GM12878 (cell line): ENCODE data around the gene PRKCE. TPM values are rescaled to one million over a fixed set of nuclear protein-coding genes. Genes with fewer than 3 reads are reported as not detected.
A peak's percentile ranks its signal among the peaks of the same experiment; 100 is the strongest.

Source experiments
- ATAC-seq: fragments of 200-7000 bp; cut with Tn5 transposase; 3 replicates; pipeline ENCODE4 v1.9.1; 2020; ENCODE audit warnings: mild to moderate bottlenecking, moderate library complexity
- BruUV-seq: library from RNA; stranded (reverse); fragments of 400-500 nt; replicated peaks from 2 replicates; lab custom pipeline; 2021; lab: Mats Ljungman, UMichigan
- CTCF ChIA-PET: fragments of 300-600 bp; sonication (Branson Sonifier 250); formaldehyde crosslinking; extraction: SDS; loops from one replicate; lab custom pipeline; 2021; ENCODE audit warnings: inconsistent platforms; lab: Yijun Ruan, JAX
- POLR2A ChIA-PET: fragments of 350-600 bp; formaldehyde crosslinking; extraction: SDS; loops from one replicate; lab custom pipeline; 2021; ENCODE audit warnings: inconsistent platforms; lab: Charles Lee
- RAD21 ChIA-PET: fragments of 300-600 bp; sonication (Branson Sonifier 250); formaldehyde crosslinking; loops from one replicate; lab custom pipeline; 2023; ENCODE audit warnings: antibody characterized with exemption; ENCODE audit not compliant: unreplicated experiment; lab: Charles Lee
- SMC1A ChIA-PET: fragments of 300-600 bp; sonication (Branson Sonifier 250); formaldehyde crosslinking; loops from one replicate; lab custom pipeline; 2023; ENCODE audit not compliant: unreplicated experiment, uncharacterized antibody; lab: Charles Lee
- DNase-seq: peaks from one replicate; pipeline ENCODE4 v3.0.0-alpha.2; 2011; ENCODE audit warnings: low read depth, low spot score
- FAIRE-seq: peaks from 3 replicates; lab custom pipeline; 2011; peaks lifted over from hg19 to GRCh38; lab: Jason Lieb, UNC
- H2AFZ ChIP-seq: 2 replicates; pipeline ENCODE4 v1.6.0; 2011; ENCODE audit warnings: low read depth, low read length, control low read depth; ENCODE audit not compliant: control insufficient read depth
- H3K27ac ChIP-seq: 2 replicates; pipeline ENCODE4 v1.5.1; 2011; ENCODE audit warnings: control low read depth; ENCODE audit not compliant: control insufficient read depth, insufficient read depth
- H3K27me3 ChIP-seq, 2 experiments: replicated peaks in 1 of 2; 2 replicates each; pipeline versions ENCODE4 v1.6.0 to v1.6.1; 2011; ENCODE audit warnings: low read length in 1 of 2; ENCODE audit not compliant: control insufficient read depth in 2 of 2, insufficient read depth in 2 of 2
- H3K36me3 ChIP-seq, 2 experiments: 2 replicates each; pipeline ENCODE4 v1.5.1; 2011; ENCODE audit warnings: low read length in 1 of 2; ENCODE audit not compliant: control insufficient read depth in 2 of 2, insufficient read depth in 2 of 2
- H3K4me1 ChIP-seq: 2 replicates; pipeline ENCODE4 v1.6.1; 2011; ENCODE audit warnings: mild to moderate bottlenecking, low read length, moderate library complexity, mixed read lengths; ENCODE audit not compliant: control insufficient read depth, insufficient read depth
- H3K4me2 ChIP-seq: 2 replicates; pipeline ENCODE4 v1.6.0; 2011; ENCODE audit warnings: control low read depth; ENCODE audit not compliant: control insufficient read depth, insufficient read depth
- H3K4me3 ChIP-seq: fragments of 200-600 bp; sonication (generic); 2 replicates; pipeline ENCODE4 v1.5.1; 2016
- H3K79me2 ChIP-seq: 2 replicates; pipeline ENCODE4 v1.6.0; 2011; ENCODE audit warnings: low read length; ENCODE audit not compliant: control insufficient read depth, insufficient read depth
- H3K9ac ChIP-seq: 2 replicates; pipeline ENCODE4 v1.8.0; 2011; ENCODE audit warnings: low read length, control low read depth, mixed read lengths; ENCODE audit not compliant: control insufficient read depth, insufficient read depth
- H3K9me3 ChIP-seq: replicated peaks from 3 replicates; pipeline ENCODE4 v1.5.1; 2011; ENCODE audit warnings: mild to moderate bottlenecking, low read length; ENCODE audit not compliant: control insufficient read depth, insufficient read depth
- H4K20me1 ChIP-seq: 2 replicates; pipeline ENCODE4 v1.6.0; 2011; ENCODE audit not compliant: control insufficient read depth, insufficient read depth
- ASH2L ChIP-seq: fragments of 300-600, 200-600 bp; sonication (generic); IDR thresholded peaks from 2 replicates; pipeline ENCODE4 v1.6.1; 2017; ENCODE audit warnings: low read depth, mild to moderate bottlenecking, borderline replicate concordance
- BACH1 ChIP-seq: fragments of 450-650 bp; IDR thresholded peaks from 2 replicates; pipeline ENCODE4 v1.6.1; 2017; ENCODE audit warnings: mild to moderate bottlenecking, borderline replicate concordance
- BMI1 ChIP-seq: fragments of 450-650 bp; IDR thresholded peaks from 2 replicates; pipeline ENCODE4 v1.6.1; 2016; ENCODE audit warnings: mild to moderate bottlenecking, moderate library complexity, borderline replicate concordance
- GABPA ChIP-seq: IDR thresholded peaks from 2 replicates; pipeline ENCODE4 v1.6.1; 2014; ENCODE audit warnings: antibody characterized with exemption, low read depth, mild to moderate bottlenecking, inconsistent platforms
- HCFC1 ChIP-seq: fragments of 150-350 bp; IDR thresholded peaks from 2 replicates; pipeline ENCODE4 v1.6.1; 2014; ENCODE audit warnings: low read length
- KDM1A ChIP-seq: fragments of 200-600 bp; sonication (generic); IDR thresholded peaks from 2 replicates; pipeline ENCODE4 v1.6.1; 2016; ENCODE audit warnings: borderline replicate concordance
- MYB ChIP-seq: fragments of 150-350 bp; IDR thresholded peaks from 2 replicates; pipeline ENCODE4 v1.6.1; 2014; ENCODE audit warnings: mild to moderate bottlenecking, low read depth, low read length, borderline replicate concordance
- NR2C1 ChIP-seq: fragments of 450-650 bp; IDR thresholded peaks from 2 replicates; pipeline ENCODE4 v1.6.1; 2017; ENCODE audit warnings: antibody characterized with exemption, mild to moderate bottlenecking, moderate library complexity
- RAD21 ChIP-seq: IDR thresholded peaks from 2 replicates; pipeline ENCODE4 v1.6.1; 2011; ENCODE audit warnings: mild to moderate bottlenecking, low read depth, low read length, moderate library complexity; ENCODE audit not compliant: insufficient read depth
- SMAD1 ChIP-seq: fragments of 450-650 bp; IDR thresholded peaks from 2 replicates; pipeline ENCODE4 v1.6.1; 2018; ENCODE audit warnings: mild to moderate bottlenecking, low read depth; ENCODE audit not compliant: partially characterized antibody
- STAT1 ChIP-seq: fragments of 450-650 bp; conservative IDR thresholded peaks from 2 replicates; pipeline ENCODE4 v1.6.1; 2014; ENCODE audit warnings: antibody characterized with exemption, mild to moderate bottlenecking
- WGBS: methylation state at CpG from one replicate; pipeline ENCODE4 v1.1.6; 2016; ENCODE audit warnings: low lambda C conversion rate; ENCODE audit not compliant: insufficient replicate concordance, insufficient coverage; ENCODE audit errors: missing lambda C conversion rate; 5-methylcytosine and 5-hydroxymethylcytosine counted together
- in situ Hi-C: fragments of 300-500 bp; cut with MboI; formaldehyde crosslinking; loops from 9 replicates; pipeline ENCODE4 v1.14.3; 2018; ENCODE audit warnings: mixed read lengths
- intact Hi-C: fragments of 100-400 bp; cut with micrococcal nuclease; formaldehyde crosslinking; loops from one replicate; pipeline ENCODE4 v1.14.2; 2022; ENCODE audit not compliant: unreplicated experiment
- polyA plus RNA-seq, 11 experiments: library from polyadenylated mRNA; depleted of rRNA in 4 of 11; unstranded in 6 of 11; stranded (reverse) in 5 of 11; fragments of >200 nt; fragmentation: Nextera tagmentation in 4 of 11; fragmentation: Illumina TruSeq in 1 of 11; extraction: Ambion mirVana in 4 of 11; extraction: Trizol in 1 of 11; gene quantifications; 1 replicate in 1 of 11; 2 replicates in 10 of 11; pipeline versions ENCODE4 v1.2.1 to v1.2.3, GENCODE V29; 2011 to 2016; ENCODE audit warnings: inconsistent platforms in 2 of 11, missing spikeins in 2 of 11, low read depth in 1 of 11
- total RNA-seq, 4 experiments: library from RNA; depleted of rRNA in 3 of 4; stranded (reverse); fragments of >200 nt in 3 of 4; fragmentation: Illumina TruSeq in 1 of 4; extraction: Trizol in 1 of 4; gene quantifications; 2 replicates each; pipeline versions ENCODE4 v1.2.1 to v1.2.3, GENCODE V29; 2013 to 2021
- TF ChIP-seq, protein P1 (sequence below): fragments of 450-650 bp; IDR thresholded peaks from 2 replicates; pipeline ENCODE4 v1.6.1; 2016; ENCODE audit warnings: mild to moderate bottlenecking
- TF ChIP-seq, protein P2 (sequence below): fragments of 450-650 bp; IDR thresholded peaks from 2 replicates; pipeline ENCODE4 v1.6.1; 2017; ENCODE audit warnings: mild to moderate bottlenecking, moderate library complexity

Gene PRKCE
- total and polyA plus RNA-seq, 10 of the 15 experiments (the other 5 are each of a cell fraction or from before 2014, with no cell fraction given) = 2.6 to 28.2 (median 11.3) TPM

DNA sequence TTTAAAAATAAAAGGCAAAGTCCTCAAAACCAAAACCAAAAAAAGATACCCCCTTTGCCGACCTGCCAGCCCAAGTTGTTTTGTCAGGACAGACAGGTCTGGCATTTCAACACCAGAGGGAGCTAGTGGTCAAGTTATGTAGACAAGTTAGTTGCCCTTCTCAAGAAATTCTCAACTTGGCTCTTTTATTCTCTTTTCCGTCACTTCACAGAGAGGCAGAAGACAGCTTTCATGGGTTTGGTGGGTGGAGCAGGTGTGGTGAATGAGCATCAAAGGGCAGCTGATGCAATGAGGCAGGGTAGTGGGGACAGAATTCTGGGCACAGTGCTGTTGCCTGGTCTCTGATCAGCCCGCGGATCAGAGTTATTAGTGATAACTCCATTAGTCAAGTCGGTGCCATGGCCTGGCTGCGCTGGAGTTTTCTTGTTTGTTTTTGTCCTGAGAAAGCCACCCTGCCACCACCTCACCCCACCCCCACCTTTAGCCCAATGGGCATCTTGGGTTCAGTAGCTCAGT lies 342.1 kb downstream of the PRKCE start (continued):
- TF ChIP-seq, protein P1, sequence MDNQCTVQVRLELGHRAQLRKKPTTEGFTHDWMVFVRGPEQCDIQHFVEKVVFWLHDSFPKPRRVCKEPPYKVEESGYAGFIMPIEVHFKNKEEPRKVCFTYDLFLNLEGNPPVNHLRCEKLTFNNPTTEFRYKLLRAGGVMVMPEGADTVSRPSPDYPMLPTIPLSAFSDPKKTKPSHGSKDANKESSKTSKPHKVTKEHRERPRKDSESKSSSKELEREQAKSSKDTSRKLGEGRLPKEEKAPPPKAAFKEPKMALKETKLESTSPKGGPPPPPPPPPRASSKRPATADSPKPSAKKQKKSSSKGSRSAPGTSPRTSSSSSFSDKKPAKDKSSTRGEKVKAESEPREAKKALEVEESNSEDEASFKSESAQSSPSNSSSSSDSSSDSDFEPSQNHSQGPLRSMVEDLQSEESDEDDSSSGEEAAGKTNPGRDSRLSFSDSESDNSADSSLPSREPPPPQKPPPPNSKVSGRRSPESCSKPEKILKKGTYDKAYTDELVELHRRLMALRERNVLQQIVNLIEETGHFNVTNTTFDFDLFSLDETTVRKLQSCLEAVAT = 0 out of 2 replicates have a peak, but pooled peaks have one; percentile 26
- TF ChIP-seq RAD21 = peak; percentile 81
- TF ChIP-seq, all 136 proteins: peak for 7

DNA sequence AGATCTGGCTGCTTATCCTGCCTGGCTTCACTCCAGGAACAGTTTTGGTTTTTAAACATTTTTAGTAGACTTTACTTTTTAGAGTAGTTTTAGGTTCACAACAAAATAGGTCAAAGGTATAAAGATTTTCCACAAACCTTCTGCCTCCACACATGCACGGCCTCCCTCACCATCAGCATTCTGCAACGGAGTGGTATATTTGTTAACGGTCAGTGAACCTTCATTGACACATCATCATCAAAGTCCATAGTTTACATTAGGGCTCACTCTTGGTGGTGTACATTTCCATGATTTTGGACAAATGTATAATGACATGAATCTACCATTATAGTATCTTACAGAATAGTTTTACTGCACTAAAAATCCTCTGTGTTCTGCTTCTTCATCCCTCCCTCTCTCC lies 342.6 kb downstream of the PRKCE start:
- no TSS peak for BruUV-seq
- ChIA-PET POLR2A (interaction anchor here (0.6 kb wide), 1 partner anchor 41 kb away, joined by 4 read pairs; no protein-coding TSS in a partner anchor), RAD21 (interaction anchor here (0.5 to 2.1 kb wide), 8 partner anchors 14 to 468 kb away, joined by 3 to 10 read pairs (median 4); no protein-coding TSS in a partner anchor), SMC1A (interaction anchor here (0.6 to 2.7 kb wide), 15 partner anchors 12 to 656 kb away, joined by 3 to 25 read pairs (median 3); partner anchors contain the start of gene SRBD1), CTCF (interaction anchor here (0.7 to 2.4 kb wide), 30 partner anchors 11 to 658 kb away, joined by 3 to 34 read pairs (median 4); no protein-coding TSS in a partner anchor)
- intact Hi-C loops (loop anchor here (5.0 kb wide), 2 partner anchors 352 to 658 kb away; no protein-coding TSS in a partner anchor), in situ Hi-C loops (no loop called here)
- Histone ChIP-seq H3K27me3 (no peaks in the 10 kb centered on the region), H3K9me3 (no peaks in the 10 kb centered on the region), H3K79me2 (no peaks in the 10 kb centered on the region), H3K4me2 (no peak overlapping the region), H4K20me1 (no peaks in the 10 kb centered on the region), H3K4me3 (no peak overlapping the region), H3K27ac (no peak overlapping the region), H2AFZ (no peak overlapping the region), H3K9ac (no peak overlapping the region), H3K36me3 (no peaks in the 10 kb centered on the region)
- 51% methylated on average over 3 of the region's 3 CpGs for WGBS
- no peak for FAIRE-seq
- ATAC-seq = no peak
- DNase-seq = no peak
- TF ChIP-seq HCFC1 (no peak), ASH2L (no peak), MYB (no peak), STAT1 (no peak), KDM1A (no peak), BACH1 (no peak), SMAD1 (no peak), NR2C1 (no peak), BMI1 (no peak), GABPA (no peak)
- TF ChIP-seq, protein P2, sequence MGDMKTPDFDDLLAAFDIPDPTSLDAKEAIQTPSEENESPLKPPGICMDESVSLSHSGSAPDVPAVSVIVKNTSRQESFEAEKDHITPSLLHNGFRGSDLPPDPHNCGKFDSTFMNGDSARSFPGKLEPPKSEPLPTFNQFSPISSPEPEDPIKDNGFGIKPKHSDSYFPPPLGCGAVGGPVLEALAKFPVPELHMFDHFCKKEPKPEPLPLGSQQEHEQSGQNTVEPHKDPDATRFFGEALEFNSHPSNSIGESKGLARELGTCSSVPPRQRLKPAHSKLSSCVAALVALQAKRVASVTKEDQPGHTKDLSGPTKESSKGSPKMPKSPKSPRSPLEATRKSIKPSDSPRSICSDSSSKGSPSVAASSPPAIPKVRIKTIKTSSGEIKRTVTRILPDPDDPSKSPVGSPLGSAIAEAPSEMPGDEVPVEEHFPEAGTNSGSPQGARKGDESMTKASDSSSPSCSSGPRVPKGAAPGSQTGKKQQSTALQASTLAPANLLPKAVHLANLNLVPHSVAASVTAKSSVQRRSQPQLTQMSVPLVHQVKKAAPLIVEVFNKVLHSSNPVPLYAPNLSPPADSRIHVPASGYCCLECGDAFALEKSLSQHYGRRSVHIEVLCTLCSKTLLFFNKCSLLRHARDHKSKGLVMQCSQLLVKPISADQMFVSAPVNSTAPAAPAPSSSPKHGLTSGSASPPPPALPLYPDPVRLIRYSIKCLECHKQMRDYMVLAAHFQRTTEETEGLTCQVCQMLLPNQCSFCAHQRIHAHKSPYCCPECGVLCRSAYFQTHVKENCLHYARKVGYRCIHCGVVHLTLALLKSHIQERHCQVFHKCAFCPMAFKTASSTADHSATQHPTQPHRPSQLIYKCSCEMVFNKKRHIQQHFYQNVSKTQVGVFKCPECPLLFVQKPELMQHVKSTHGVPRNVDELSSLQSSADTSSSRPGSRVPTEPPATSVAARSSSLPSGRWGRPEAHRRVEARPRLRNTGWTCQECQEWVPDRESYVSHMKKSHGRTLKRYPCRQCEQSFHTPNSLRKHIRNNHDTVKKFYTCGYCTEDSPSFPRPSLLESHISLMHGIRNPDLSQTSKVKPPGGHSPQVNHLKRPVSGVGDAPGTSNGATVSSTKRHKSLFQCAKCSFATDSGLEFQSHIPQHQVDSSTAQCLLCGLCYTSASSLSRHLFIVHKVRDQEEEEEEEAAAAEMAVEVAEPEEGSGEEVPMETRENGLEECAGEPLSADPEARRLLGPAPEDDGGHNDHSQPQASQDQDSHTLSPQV = no peak
- TF ChIP-seq, all 136 proteins: peak for 0
- H3K4me1 ChIP-seq = no peaks in the 10 kb centered on the region
